HepG2 (cell line): ENCODE data around the gene AWAT1. TPM values are rescaled to one million over a fixed set of nuclear protein-coding genes. Genes with fewer than 3 reads are reported as not detected.

ENCODE experiments used
- ATAC-seq: fragments of 200-7000 bp; cut with Tn5 transposase; 3 replicates; pipeline ENCODE4 v1.9.1; 2020; ENCODE audit warnings: mild to moderate bottlenecking, moderate library complexity
- BruUV-seq: library from RNA; stranded (reverse); fragments of 400-500 nt; replicated peaks from 2 replicates; lab custom pipeline; 2021; lab: Mats Ljungman, UMichigan
- CTCF ChIA-PET: fragments of 300-600 bp; formaldehyde crosslinking; extraction: SDS; loops from one replicate; lab custom pipeline; 2021; ENCODE audit warnings: low total read pairs, inconsistent platforms, low intra/inter-chr PET ratio; lab: Yijun Ruan, JAX
- POLR2A ChIA-PET: fragments of 350-600 bp; sonication (Branson Sonifier 250); formaldehyde crosslinking; loops from one replicate; lab custom pipeline; 2020; ENCODE audit warnings: antibody characterized with exemption, inconsistent platforms; lab: Yijun Ruan, JAX
- DNase-seq: peaks from one replicate; pipeline ENCODE4 v3.0.0-alpha.2; 2015; ENCODE audit warnings: low spot score
- FAIRE-seq: peaks from 3 replicates; lab custom pipeline; 2011; peaks lifted over from hg19 to GRCh38; lab: Jason Lieb, UNC
- H2AFZ ChIP-seq: one replicate; pipeline ENCODE4 v1.6.1; 2011; ENCODE audit warnings: low read length, inconsistent platforms
- H3K27ac ChIP-seq: fragments of 300-600 bp; 3 replicates; pipeline ENCODE4 v1.8.0; 2011; ENCODE audit warnings: mixed run types, mild to moderate bottlenecking, mixed read lengths, low read length, inconsistent platforms; ENCODE audit not compliant: insufficient read depth; ENCODE audit errors: extremely low read length
- H3K27me3 ChIP-seq, 2 experiments: fragments of 200-600 bp in 1 of 2; 2 replicates in 1 of 2; 3 replicates in 1 of 2; pipeline versions ENCODE4 v1.6.0 to v1.8.0; 2011; ENCODE audit warnings: low read length in 2 of 2, mild to moderate bottlenecking in 2 of 2, moderate library complexity in 2 of 2, inconsistent platforms in 1 of 2; ENCODE audit not compliant: insufficient read depth in 2 of 2, control insufficient read depth in 1 of 2
- H3K36me3 ChIP-seq, 2 experiments: fragments of 200-600 bp in 1 of 2; replicated peaks in 1 of 2; 2 replicates in 1 of 2; 3 replicates in 1 of 2; pipeline versions ENCODE4 v1.5.1 to v1.8.0; 2011; ENCODE audit warnings: low read length in 2 of 2, inconsistent platforms in 1 of 2; ENCODE audit not compliant: insufficient read depth in 2 of 2, control insufficient read depth in 1 of 2
- H3K4me1 ChIP-seq: 2 replicates; pipeline ENCODE4 v1.5.1; 2012; ENCODE audit warnings: low read length, inconsistent platforms; ENCODE audit not compliant: insufficient read depth
- H3K4me2 ChIP-seq: 2 replicates; pipeline ENCODE4 v1.6.0; 2011; ENCODE audit warnings: low read depth, low read length, inconsistent platforms
- H3K4me3 ChIP-seq, 3 experiments: fragments of 200-600 bp in 1 of 3; sonication (generic), shearing (Covaris generic) in 1 of 3; replicated peaks in 1 of 3; 2 replicates each; pipeline ENCODE4 v1.5.1; 2011 to 2016; ENCODE audit warnings: low read length in 3 of 3, inconsistent platforms in 2 of 3, low read depth in 2 of 3, mild to moderate bottlenecking in 2 of 3, control low read depth in 1 of 3, mixed read lengths in 1 of 3; ENCODE audit not compliant: insufficient read depth in 1 of 3
- H3K79me2 ChIP-seq: one replicate; pipeline ENCODE4 v1.6.1; 2011; ENCODE audit warnings: low read length, inconsistent platforms; ENCODE audit not compliant: insufficient read depth
- H3K9ac ChIP-seq: 2 replicates; pipeline ENCODE4 v1.6.0; 2011; ENCODE audit warnings: mild to moderate bottlenecking, low read depth, low read length, inconsistent platforms; ENCODE audit not compliant: insufficient read depth
- H3K9me3 ChIP-seq: 2 replicates; pipeline ENCODE4 v1.5.1; 2012; ENCODE audit warnings: mild to moderate bottlenecking, low read length
- H4K20me1 ChIP-seq: 2 replicates; pipeline ENCODE4 v1.6.0; 2011; ENCODE audit warnings: inconsistent platforms, mild to moderate bottlenecking, low read length, moderate library complexity; ENCODE audit not compliant: insufficient read depth
- EED ChIP-seq: sonication (generic); formaldehyde crosslinking; IDR thresholded peaks from 2 replicates; pipeline ENCODE4 v1.5.0; 2020; ENCODE audit warnings: mild to moderate bottlenecking, missing genetic modification reagents
- RAD21 ChIP-seq: fragments of 450-650 bp; formaldehyde crosslinking; IDR thresholded peaks from 2 replicates; pipeline ENCODE4 v1.5.0; 2020; ENCODE audit warnings: mild to moderate bottlenecking
- RFXANK ChIP-seq: IDR thresholded peaks from 2 replicates; pipeline ENCODE4 v1.6.1; 2016
- SKI ChIP-seq: fragments of 450-650 bp; IDR thresholded peaks from one replicate; pipeline ENCODE4 v1.6.1; 2018; ENCODE audit warnings: mild to moderate bottlenecking; ENCODE audit not compliant: partially characterized antibody
- SMC3 ChIP-seq: IDR thresholded peaks from 2 replicates; pipeline ENCODE4 v1.6.1; 2011; ENCODE audit warnings: low read length, improper control_type of control experiment
- STAG1 ChIP-seq: sonication (generic); formaldehyde crosslinking; IDR thresholded peaks from 2 replicates; pipeline ENCODE4 v1.4.0; 2020; ENCODE audit warnings: missing genetic modification reagents
- TRIM24 ChIP-seq: sonication (generic); formaldehyde crosslinking; IDR thresholded peaks from 2 replicates; pipeline ENCODE4 v1.8.0; 2022; ENCODE audit warnings: mild to moderate bottlenecking, missing genetic modification reagents
- ZNF317 ChIP-seq: sonication (generic); formaldehyde crosslinking; IDR thresholded peaks from 2 replicates; pipeline ENCODE4 v1.5.0; 2020; ENCODE audit warnings: mild to moderate bottlenecking, missing genetic modification reagents
- ZNF333 ChIP-seq: sonication (generic); formaldehyde crosslinking; IDR thresholded peaks from 2 replicates; pipeline ENCODE4 v1.4.0; 2020; ENCODE audit warnings: mild to moderate bottlenecking, missing genetic modification reagents, borderline replicate concordance
- WGBS: methylation state at CpG from one replicate; pipeline ENCODE4 v1.1.6; 2017; ENCODE audit warnings: low lambda C conversion rate; 5-methylcytosine and 5-hydroxymethylcytosine counted together
- in situ Hi-C: cut with HindIII; loops from 2 replicates; pipeline ENCODE4 v1.10.0; 2017; ENCODE audit warnings: low pct_unique_long_range_greater_than_20kb; ENCODE audit not compliant: extremely low pct_ligation_motif_present
- intact Hi-C: fragments of 100-400 bp; cut with micrococcal nuclease; formaldehyde crosslinking; loops from one replicate; pipeline ENCODE4 v1.10.0; 2022; ENCODE audit not compliant: unreplicated experiment
- polyA plus RNA-seq, 8 experiments: library from polyadenylated mRNA; depleted of rRNA in 3 of 8; stranded (reverse) in 7 of 8; unstranded in 1 of 8; fragments of >200 nt; fragmentation: Illumina TruSeq in 4 of 8; extraction: Trizol in 4 of 8; gene quantifications; 2 replicates each; pipeline versions ENCODE4 v1.2.1 to v1.2.3, GENCODE V29; 2011 to 2016; ENCODE audit warnings: low read depth in 4 of 8, missing spikeins in 1 of 8, mixed read lengths in 1 of 8; ENCODE audit not compliant: insufficient read depth in 1 of 8
- total RNA-seq, 5 experiments: library from RNA; depleted of rRNA; stranded (reverse); fragments of >200 nt; fragmentation: Illumina TruSeq; extraction: Trizol; gene quantifications; 2 replicates each; pipeline ENCODE4 v1.2.3, GENCODE V29; 2016; ENCODE audit warnings: low read depth in 1 of 5
- TF ChIP-seq, protein P1 (sequence below): sonication (generic); formaldehyde crosslinking; IDR thresholded peaks from 2 replicates; pipeline ENCODE4 v1.5.0; 2020; ENCODE audit warnings: mild to moderate bottlenecking, missing genetic modification reagents, moderate library complexity
- TF ChIP-seq, protein P2 (sequence below): IDR thresholded peaks from 2 replicates; pipeline ENCODE4 v1.6.1; 2016; ENCODE audit warnings: low read depth
- TF ChIP-seq, protein P3 (sequence below): sonication (generic); formaldehyde crosslinking; IDR thresholded peaks from 2 replicates; pipeline ENCODE4; 2020; ENCODE audit warnings: missing genetic modification reagents, mild to moderate bottlenecking, borderline replicate concordance

The AWAT1 gene
- total and polyA plus RNA-seq, 2 of the 13 experiments (the other 11 are each of a cell fraction or from before 2014, with no cell fraction given) = not detected

DNA sequence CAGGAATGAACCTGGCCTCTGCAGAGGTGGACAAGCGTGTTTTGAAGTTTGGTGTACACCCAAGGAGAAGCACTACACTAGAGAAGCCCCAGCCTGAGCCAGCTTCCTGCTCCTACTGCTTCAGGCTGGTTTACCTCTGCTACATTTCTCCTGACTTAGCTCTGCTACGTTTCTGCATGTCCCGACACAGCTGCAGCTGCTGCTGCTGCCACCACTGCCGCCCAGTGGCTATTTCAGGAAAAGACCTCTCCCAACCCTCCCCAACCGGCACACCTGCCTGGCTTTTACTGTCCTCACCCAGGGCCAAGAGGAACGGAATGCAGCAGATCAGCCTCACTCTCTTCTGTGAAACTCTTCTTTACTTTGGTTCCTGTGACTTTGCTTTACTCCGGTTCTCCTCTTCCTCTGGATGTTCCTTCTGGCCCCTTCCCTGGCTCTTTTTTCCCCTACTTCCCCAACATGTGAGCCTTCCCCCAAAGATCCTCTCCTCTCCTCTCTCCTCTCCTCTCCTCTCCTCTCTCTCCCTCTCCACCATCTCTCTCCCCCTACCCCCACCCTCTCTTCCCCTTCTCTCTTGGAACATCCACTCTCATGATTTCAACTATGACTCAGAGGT lies 28.6 kb downstream of the AWAT1 start:
- H4K20me1 ChIP-seq = no peaks in the 10 kb centered on the region
- H3K27ac ChIP-seq = no peak overlapping the region
- ChIA-PET CTCF (interaction anchor here (2.7 kb wide), 1 partner anchor 66 kb away, joined by 17 read pairs; no protein-coding TSS in a partner anchor), POLR2A (no interaction called here)
- no peaks in the 10 kb centered on the region for H3K79me2 ChIP-seq
- H3K4me2 ChIP-seq = no peak overlapping the region
- H3K9ac ChIP-seq = no peak overlapping the region
- FAIRE-seq (peak; percentile 26), DNase-seq (peak; percentile 23), ATAC-seq (peak; percentile 97)
- no peaks in the 10 kb centered on the region for H3K27me3 ChIP-seq
- BruUV-seq = no TSS peak
- no peak overlapping the region for H2AFZ ChIP-seq
- no peak overlapping the region for H3K4me3 ChIP-seq
- H3K9me3 ChIP-seq = no peaks in the 10 kb centered on the region
- in situ Hi-C loops = loop anchor here (10.0 kb wide), 1 partner anchor 58 kb away; no protein-coding TSS in a partner anchor
- WGBS = 0% methylated on average over 4 of the region's 7 CpGs
- H3K36me3 ChIP-seq = no peaks in the 10 kb centered on the region
- H3K4me1 ChIP-seq = no peaks in the 10 kb centered on the region
- intact Hi-C loops = loop anchor here (1.0 kb wide), 1 partner anchor 66 kb away; no protein-coding TSS in a partner anchor
- no peak for TF ChIP-seq SKI
- TF ChIP-seq RAD21 (CRISPR knock-in tag) = peak; percentile 52
- no peak for TF ChIP-seq EED (CRISPR knock-in tag)
- TF ChIP-seq, protein P1, sequence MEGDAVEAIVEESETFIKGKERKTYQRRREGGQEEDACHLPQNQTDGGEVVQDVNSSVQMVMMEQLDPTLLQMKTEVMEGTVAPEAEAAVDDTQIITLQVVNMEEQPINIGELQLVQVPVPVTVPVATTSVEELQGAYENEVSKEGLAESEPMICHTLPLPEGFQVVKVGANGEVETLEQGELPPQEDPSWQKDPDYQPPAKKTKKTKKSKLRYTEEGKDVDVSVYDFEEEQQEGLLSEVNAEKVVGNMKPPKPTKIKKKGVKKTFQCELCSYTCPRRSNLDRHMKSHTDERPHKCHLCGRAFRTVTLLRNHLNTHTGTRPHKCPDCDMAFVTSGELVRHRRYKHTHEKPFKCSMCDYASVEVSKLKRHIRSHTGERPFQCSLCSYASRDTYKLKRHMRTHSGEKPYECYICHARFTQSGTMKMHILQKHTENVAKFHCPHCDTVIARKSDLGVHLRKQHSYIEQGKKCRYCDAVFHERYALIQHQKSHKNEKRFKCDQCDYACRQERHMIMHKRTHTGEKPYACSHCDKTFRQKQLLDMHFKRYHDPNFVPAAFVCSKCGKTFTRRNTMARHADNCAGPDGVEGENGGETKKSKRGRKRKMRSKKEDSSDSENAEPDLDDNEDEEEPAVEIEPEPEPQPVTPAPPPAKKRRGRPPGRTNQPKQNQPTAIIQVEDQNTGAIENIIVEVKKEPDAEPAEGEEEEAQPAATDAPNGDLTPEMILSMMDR (CRISPR knock-in tag) = peak; percentile 80
- peak; percentile 56 for TF ChIP-seq SMC3
- TF ChIP-seq, protein P2, sequence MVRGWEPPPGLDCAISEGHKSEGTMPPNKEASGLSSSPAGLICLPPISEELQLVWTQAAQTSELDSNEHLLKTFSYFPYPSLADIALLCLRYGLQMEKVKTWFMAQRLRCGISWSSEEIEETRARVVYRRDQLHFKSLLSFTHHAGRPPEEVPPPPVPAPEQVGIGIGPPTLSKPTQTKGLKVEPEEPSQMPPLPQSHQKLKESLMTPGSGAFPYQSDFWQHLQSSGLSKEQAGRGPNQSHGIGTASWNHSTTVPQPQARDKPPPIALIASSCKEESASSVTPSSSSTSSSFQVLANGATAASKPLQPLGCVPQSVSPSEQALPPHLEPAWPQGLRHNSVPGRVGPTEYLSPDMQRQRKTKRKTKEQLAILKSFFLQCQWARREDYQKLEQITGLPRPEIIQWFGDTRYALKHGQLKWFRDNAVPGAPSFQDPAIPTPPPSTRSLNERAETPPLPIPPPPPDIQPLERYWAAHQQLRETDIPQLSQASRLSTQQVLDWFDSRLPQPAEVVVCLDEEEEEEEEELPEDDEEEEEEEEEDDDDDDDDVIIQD (CRISPR knock-in tag) = no peak
- TF ChIP-seq, protein P3, sequence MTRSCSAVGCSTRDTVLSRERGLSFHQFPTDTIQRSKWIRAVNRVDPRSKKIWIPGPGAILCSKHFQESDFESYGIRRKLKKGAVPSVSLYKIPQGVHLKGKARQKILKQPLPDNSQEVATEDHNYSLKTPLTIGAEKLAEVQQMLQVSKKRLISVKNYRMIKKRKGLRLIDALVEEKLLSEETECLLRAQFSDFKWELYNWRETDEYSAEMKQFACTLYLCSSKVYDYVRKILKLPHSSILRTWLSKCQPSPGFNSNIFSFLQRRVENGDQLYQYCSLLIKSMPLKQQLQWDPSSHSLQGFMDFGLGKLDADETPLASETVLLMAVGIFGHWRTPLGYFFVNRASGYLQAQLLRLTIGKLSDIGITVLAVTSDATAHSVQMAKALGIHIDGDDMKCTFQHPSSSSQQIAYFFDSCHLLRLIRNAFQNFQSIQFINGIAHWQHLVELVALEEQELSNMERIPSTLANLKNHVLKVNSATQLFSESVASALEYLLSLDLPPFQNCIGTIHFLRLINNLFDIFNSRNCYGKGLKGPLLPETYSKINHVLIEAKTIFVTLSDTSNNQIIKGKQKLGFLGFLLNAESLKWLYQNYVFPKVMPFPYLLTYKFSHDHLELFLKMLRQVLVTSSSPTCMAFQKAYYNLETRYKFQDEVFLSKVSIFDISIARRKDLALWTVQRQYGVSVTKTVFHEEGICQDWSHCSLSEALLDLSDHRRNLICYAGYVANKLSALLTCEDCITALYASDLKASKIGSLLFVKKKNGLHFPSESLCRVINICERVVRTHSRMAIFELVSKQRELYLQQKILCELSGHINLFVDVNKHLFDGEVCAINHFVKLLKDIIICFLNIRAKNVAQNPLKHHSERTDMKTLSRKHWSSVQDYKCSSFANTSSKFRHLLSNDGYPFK (CRISPR knock-in tag) = no peak
- TF ChIP-seq RFXANK (CRISPR knock-in tag) = no peak
- TF ChIP-seq TRIM24 (CRISPR knock-in tag) = no peak
- TF ChIP-seq STAG1 (CRISPR knock-in tag) = peak; percentile 78
- TF ChIP-seq ZNF317 (CRISPR knock-in tag) = no peak
- no peak for TF ChIP-seq ZNF333 (CRISPR knock-in tag)
